ENCODE measurements around the gene C1QA.

DNA sequence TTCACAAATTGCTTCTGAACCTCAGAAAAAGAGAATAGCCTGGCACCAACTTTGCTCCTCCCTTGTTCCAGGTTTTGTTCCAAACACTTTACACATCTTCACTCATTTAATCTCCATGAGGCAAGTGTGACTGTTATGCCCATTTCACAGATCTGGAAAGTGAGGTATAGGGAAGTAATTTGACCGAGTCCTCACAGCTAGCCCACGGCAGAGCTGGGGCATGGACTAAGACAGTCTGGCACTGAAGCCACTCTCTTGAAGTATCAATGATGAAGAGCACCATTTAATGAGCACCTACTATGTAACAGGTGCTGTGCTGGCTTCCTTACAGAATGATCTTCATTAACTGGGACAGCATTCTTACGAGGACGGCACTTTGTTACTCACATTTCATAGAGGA is 35.6 kb downstream of the C1QA start:
- TF ChIP-seq EZH2 (IDR thresholded peaks at IDR 0.05; ENCODE audit: low read length, unreplicated experiment): no peak
- TF ChIP-seq, protein P1, sequence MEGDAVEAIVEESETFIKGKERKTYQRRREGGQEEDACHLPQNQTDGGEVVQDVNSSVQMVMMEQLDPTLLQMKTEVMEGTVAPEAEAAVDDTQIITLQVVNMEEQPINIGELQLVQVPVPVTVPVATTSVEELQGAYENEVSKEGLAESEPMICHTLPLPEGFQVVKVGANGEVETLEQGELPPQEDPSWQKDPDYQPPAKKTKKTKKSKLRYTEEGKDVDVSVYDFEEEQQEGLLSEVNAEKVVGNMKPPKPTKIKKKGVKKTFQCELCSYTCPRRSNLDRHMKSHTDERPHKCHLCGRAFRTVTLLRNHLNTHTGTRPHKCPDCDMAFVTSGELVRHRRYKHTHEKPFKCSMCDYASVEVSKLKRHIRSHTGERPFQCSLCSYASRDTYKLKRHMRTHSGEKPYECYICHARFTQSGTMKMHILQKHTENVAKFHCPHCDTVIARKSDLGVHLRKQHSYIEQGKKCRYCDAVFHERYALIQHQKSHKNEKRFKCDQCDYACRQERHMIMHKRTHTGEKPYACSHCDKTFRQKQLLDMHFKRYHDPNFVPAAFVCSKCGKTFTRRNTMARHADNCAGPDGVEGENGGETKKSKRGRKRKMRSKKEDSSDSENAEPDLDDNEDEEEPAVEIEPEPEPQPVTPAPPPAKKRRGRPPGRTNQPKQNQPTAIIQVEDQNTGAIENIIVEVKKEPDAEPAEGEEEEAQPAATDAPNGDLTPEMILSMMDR (conservative IDR thresholded peaks at IDR 0.05; ENCODE audit: low read depth, low read length): no peak

Data from PC-3 (cell line).